Keratinocyte (primary cell): ENCODE data around the gene PAN2. TPM values are rescaled to one million over a fixed set of nuclear protein-coding genes. Genes with fewer than 3 reads are reported as not detected.

ENCODE experiments used
- DNase-seq: peaks from one replicate; pipeline ENCODE4 v3.0.0-alpha.2; 2011; ENCODE audit warnings: low read depth, missing footprints, low spot score
- FAIRE-seq: peaks from 2 replicates; lab custom pipeline; 2011; peaks lifted over from hg19 to GRCh38; lab: Jason Lieb, UNC
- H2AFZ ChIP-seq: 2 replicates; pipeline ENCODE4 v1.6.0; 2012; ENCODE audit warnings: low read length, control low read depth, inconsistent platforms; ENCODE audit not compliant: control insufficient read depth
- H3K27ac ChIP-seq: 2 replicates; pipeline ENCODE4 v1.5.1; 2011; ENCODE audit warnings: low read length; ENCODE audit not compliant: control insufficient read depth, insufficient read depth
- H3K27me3 ChIP-seq: 3 replicates; pipeline ENCODE4 v1.6.0; 2011; ENCODE audit warnings: low read length; ENCODE audit not compliant: control insufficient read depth, insufficient read depth; ENCODE audit errors: extremely low read depth
- H3K36me3 ChIP-seq, 2 experiments: 2 replicates in 1 of 2; 3 replicates in 1 of 2; pipeline ENCODE4 v1.5.1; 2011; ENCODE audit warnings: low read length in 2 of 2, mild to moderate bottlenecking in 1 of 2; ENCODE audit not compliant: control insufficient read depth in 2 of 2, insufficient read depth in 2 of 2; ENCODE audit errors: extremely low read depth in 1 of 2
- H3K4me1 ChIP-seq: 3 replicates; pipeline ENCODE4 v1.5.1; 2011; ENCODE audit warnings: low read length; ENCODE audit not compliant: control insufficient read depth, insufficient read depth; ENCODE audit errors: extremely low read depth
- H3K4me2 ChIP-seq: 3 replicates; pipeline ENCODE4 v1.6.0; 2011; ENCODE audit warnings: low read depth, low read length; ENCODE audit not compliant: control insufficient read depth, insufficient read depth; ENCODE audit errors: extremely low read depth
- H3K4me3 ChIP-seq, 3 experiments: fragments of 200-600 bp in 1 of 3; sonication (generic) in 1 of 3; 2 replicates in 2 of 3; 3 replicates in 1 of 3; pipeline ENCODE4 v1.5.1; 2011 to 2016; ENCODE audit warnings: low read length in 3 of 3, mild to moderate bottlenecking in 3 of 3, control low read depth in 2 of 3, inconsistent platforms in 1 of 3, low read depth in 1 of 3, mixed read lengths in 1 of 3, mixed run types in 1 of 3, moderate library complexity in 1 of 3; ENCODE audit not compliant: control insufficient read depth in 2 of 3, insufficient read depth in 2 of 3; ENCODE audit errors: extremely low read depth in 1 of 3
- H3K79me2 ChIP-seq: 2 replicates; pipeline ENCODE4 v1.6.0; 2012; ENCODE audit warnings: low read length; ENCODE audit not compliant: control insufficient read depth, insufficient read depth
- H3K9ac ChIP-seq: 3 replicates; pipeline ENCODE4 v1.6.0; 2011; ENCODE audit warnings: low read length; ENCODE audit not compliant: control insufficient read depth, insufficient read depth; ENCODE audit errors: extremely low read depth
- H3K9me1 ChIP-seq: 3 replicates; pipeline ENCODE4 v1.6.0; 2011; ENCODE audit warnings: low read length; ENCODE audit not compliant: control insufficient read depth, insufficient read depth; ENCODE audit errors: extremely low read depth
- H3K9me3 ChIP-seq: 2 replicates; pipeline ENCODE4 v1.5.1; 2012; ENCODE audit warnings: low read depth, low read length; ENCODE audit not compliant: control insufficient read depth
- H4K20me1 ChIP-seq: 3 replicates; pipeline ENCODE4 v1.6.0; 2011; ENCODE audit warnings: low read length; ENCODE audit not compliant: control insufficient read depth, insufficient read depth; ENCODE audit errors: extremely low read depth
- EZH2 ChIP-seq: IDR thresholded peaks from one replicate; pipeline ENCODE4 v1.6.1; 2012; ENCODE audit warnings: inconsistent platforms, mild to moderate bottlenecking, low read length, moderate library complexity
- dilution Hi-C: fragments of 300-500 bp; cut with MboI; formaldehyde crosslinking; loops from one replicate; pipeline ENCODE4 v1.7.0; 2020; ENCODE audit warnings: low sequenced_read_pairs; ENCODE audit not compliant: extremely low pct_ligation_motif_present
- polyA plus RNA-seq, 5 experiments: library from polyadenylated mRNA; depleted of rRNA in 3 of 5; stranded (reverse) in 3 of 5; stranded (forward) in 1 of 5; unstranded in 1 of 5; fragments of >200 nt; gene quantifications; 1 replicate in 1 of 5; 2 replicates in 3 of 5; 3 replicates in 1 of 5; pipeline versions ENCODE4 v1.2.1 to v1.2.3, GENCODE V29; 2011 to 2012; ENCODE audit warnings: missing spikeins in 2 of 5, low read depth in 1 of 5, low replicate concordance in 1 of 5
- TF ChIP-seq, protein P1 (sequence below), 3 experiments: IDR thresholded peaks in 1 of 3; conservative IDR thresholded peaks in 1 of 3; optimal IDR thresholded peaks in 1 of 3; 2 replicates in 2 of 3; 3 replicates in 1 of 3; pipeline versions ENCODE3 to v1.5.1; 2011; ENCODE audit warnings: low read length in 3 of 3, mild to moderate bottlenecking in 3 of 3, moderate library complexity in 2 of 3, control low read depth in 1 of 3, inconsistent platforms in 1 of 3; ENCODE audit not compliant: insufficient read depth in 2 of 3; ENCODE audit errors: extremely low read depth in 1 of 3

The PAN2 gene
- polyA plus RNA-seq, 1 donor (not counting 4 experiments of a cell fraction or from before 2014, with no cell fraction given) = 26.3 TPM

GRCh38 chr12:56321027-56321426 is 12.8 kb downstream of the PAN2 start:
- H3K4me1 ChIP-seq = peaks cover 8% of the 10 kb centered on the region
- no peak for TF ChIP-seq EZH2
- TF ChIP-seq, protein P1, sequence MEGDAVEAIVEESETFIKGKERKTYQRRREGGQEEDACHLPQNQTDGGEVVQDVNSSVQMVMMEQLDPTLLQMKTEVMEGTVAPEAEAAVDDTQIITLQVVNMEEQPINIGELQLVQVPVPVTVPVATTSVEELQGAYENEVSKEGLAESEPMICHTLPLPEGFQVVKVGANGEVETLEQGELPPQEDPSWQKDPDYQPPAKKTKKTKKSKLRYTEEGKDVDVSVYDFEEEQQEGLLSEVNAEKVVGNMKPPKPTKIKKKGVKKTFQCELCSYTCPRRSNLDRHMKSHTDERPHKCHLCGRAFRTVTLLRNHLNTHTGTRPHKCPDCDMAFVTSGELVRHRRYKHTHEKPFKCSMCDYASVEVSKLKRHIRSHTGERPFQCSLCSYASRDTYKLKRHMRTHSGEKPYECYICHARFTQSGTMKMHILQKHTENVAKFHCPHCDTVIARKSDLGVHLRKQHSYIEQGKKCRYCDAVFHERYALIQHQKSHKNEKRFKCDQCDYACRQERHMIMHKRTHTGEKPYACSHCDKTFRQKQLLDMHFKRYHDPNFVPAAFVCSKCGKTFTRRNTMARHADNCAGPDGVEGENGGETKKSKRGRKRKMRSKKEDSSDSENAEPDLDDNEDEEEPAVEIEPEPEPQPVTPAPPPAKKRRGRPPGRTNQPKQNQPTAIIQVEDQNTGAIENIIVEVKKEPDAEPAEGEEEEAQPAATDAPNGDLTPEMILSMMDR (optimal IDR thresholded peaks at IDR 0.05 in 1 of 3, IDR thresholded peaks at IDR 0.05 in 1 of 3, conservative IDR thresholded peaks at IDR 0.05 in 1 of 3; ENCODE audit: extremely low read depth in 1 of 3, insufficient read depth in 2 of 3, low read length in 3 of 3) = no peak
- H2AFZ ChIP-seq = no peak overlapping the region
- H3K9me3 ChIP-seq = no peaks in the 10 kb centered on the region
- H3K4me2 ChIP-seq = no peak overlapping the region
- H3K36me3 ChIP-seq = peaks cover 16 to 29% of the 10 kb centered on the region in 2 experiments
- dilution Hi-C loops = no loop called here
- H3K9me1 ChIP-seq = no peaks in the 10 kb centered on the region
- DNase-seq (no peak), FAIRE-seq (no peak)
- H3K27ac ChIP-seq = no peak overlapping the region
- H4K20me1 ChIP-seq = no peaks in the 10 kb centered on the region
- H3K9ac ChIP-seq = no peak overlapping the region
- no peaks in the 10 kb centered on the region for H3K27me3 ChIP-seq
- no peak overlapping the region for H3K4me3 ChIP-seq
- no peaks in the 10 kb centered on the region for H3K79me2 ChIP-seq

GRCh38 chr12:56317675-56318074 is 16.1 kb downstream of the PAN2 start:
- H2AFZ ChIP-seq = no peak overlapping the region
- H3K9me1 ChIP-seq = no peaks in the 10 kb centered on the region
- H3K27ac ChIP-seq = no peak overlapping the region
- H3K36me3 ChIP-seq = peaks cover 8 to 9% of the 10 kb centered on the region in 2 experiments
- H3K79me2 ChIP-seq = peaks cover 17% of the 10 kb centered on the region
- no peak overlapping the region for H3K4me2 ChIP-seq
- no peaks in the 10 kb centered on the region for H3K27me3 ChIP-seq
- DNase-seq (no peak), FAIRE-seq (no peak)
- no peaks in the 10 kb centered on the region for H4K20me1 ChIP-seq
- dilution Hi-C loops = no loop called here
- TF ChIP-seq, protein P1 (optimal IDR thresholded peaks at IDR 0.05 in 1 of 3, IDR thresholded peaks at IDR 0.05 in 1 of 3, conservative IDR thresholded peaks at IDR 0.05 in 1 of 3; ENCODE audit: extremely low read depth in 1 of 3, insufficient read depth in 2 of 3, low read length in 3 of 3) = no peak
- no peak for TF ChIP-seq EZH2
- H3K9me3 ChIP-seq = no peaks in the 10 kb centered on the region
- H3K9ac ChIP-seq = no peak overlapping the region
- peaks cover 13% of the 10 kb centered on the region for H3K4me1 ChIP-seq
- no peak overlapping the region for H3K4me3 ChIP-seq
